ENCODE measurements around the gene CCDC59.

CCDC59 gene

GRCh38 chr12:82400819-82401218 is 42.6 kb upstream of the CCDC59 start:
- ChIA-PET POLR2A (no interaction called here), CTCF (interaction anchor here (1.1 kb wide), 1 partner anchor 11 kb away, joined by 3 read pairs; no protein-coding TSS in a partner anchor)
- TF ChIP-seq, protein P1, sequence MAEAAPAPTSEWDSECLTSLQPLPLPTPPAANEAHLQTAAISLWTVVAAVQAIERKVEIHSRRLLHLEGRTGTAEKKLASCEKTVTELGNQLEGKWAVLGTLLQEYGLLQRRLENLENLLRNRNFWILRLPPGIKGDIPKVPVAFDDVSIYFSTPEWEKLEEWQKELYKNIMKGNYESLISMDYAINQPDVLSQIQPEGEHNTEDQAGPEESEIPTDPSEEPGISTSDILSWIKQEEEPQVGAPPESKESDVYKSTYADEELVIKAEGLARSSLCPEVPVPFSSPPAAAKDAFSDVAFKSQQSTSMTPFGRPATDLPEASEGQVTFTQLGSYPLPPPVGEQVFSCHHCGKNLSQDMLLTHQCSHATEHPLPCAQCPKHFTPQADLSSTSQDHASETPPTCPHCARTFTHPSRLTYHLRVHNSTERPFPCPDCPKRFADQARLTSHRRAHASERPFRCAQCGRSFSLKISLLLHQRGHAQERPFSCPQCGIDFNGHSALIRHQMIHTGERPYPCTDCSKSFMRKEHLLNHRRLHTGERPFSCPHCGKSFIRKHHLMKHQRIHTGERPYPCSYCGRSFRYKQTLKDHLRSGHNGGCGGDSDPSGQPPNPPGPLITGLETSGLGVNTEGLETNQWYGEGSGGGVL (tag by site-specific recombination; IDR thresholded peaks at IDR 0.05) = no peak
- TF ChIP-seq ZNF664 (tag by site-specific recombination; IDR thresholded peaks at IDR 0.05) (no peak), ZFP41 (tag by site-specific recombination; IDR thresholded peaks at IDR 0.05; ENCODE audit: borderline replicate concordance) (no peak), HOXA7 (CRISPR knock-in tag; IDR thresholded peaks at IDR 0.05; ENCODE audit: borderline replicate concordance) (no peak), ZNF530 (tag by site-specific recombination; IDR thresholded peaks at IDR 0.05; ENCODE audit: low read depth) (no peak), ZBTB48 (tag by site-specific recombination; IDR thresholded peaks at IDR 0.05) (no peak)
- TF ChIP-seq, protein P2, sequence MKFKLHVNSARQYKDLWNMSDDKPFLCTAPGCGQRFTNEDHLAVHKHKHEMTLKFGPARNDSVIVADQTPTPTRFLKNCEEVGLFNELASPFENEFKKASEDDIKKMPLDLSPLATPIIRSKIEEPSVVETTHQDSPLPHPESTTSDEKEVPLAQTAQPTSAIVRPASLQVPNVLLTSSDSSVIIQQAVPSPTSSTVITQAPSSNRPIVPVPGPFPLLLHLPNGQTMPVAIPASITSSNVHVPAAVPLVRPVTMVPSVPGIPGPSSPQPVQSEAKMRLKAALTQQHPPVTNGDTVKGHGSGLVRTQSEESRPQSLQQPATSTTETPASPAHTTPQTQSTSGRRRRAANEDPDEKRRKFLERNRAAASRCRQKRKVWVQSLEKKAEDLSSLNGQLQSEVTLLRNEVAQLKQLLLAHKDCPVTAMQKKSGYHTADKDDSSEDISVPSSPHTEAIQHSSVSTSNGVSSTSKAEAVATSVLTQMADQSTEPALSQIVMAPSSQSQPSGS (tag by site-specific recombination; IDR thresholded peaks at IDR 0.05; ENCODE audit: low read depth) = peak; percentile 79
- TF ChIP-seq, protein P3, sequence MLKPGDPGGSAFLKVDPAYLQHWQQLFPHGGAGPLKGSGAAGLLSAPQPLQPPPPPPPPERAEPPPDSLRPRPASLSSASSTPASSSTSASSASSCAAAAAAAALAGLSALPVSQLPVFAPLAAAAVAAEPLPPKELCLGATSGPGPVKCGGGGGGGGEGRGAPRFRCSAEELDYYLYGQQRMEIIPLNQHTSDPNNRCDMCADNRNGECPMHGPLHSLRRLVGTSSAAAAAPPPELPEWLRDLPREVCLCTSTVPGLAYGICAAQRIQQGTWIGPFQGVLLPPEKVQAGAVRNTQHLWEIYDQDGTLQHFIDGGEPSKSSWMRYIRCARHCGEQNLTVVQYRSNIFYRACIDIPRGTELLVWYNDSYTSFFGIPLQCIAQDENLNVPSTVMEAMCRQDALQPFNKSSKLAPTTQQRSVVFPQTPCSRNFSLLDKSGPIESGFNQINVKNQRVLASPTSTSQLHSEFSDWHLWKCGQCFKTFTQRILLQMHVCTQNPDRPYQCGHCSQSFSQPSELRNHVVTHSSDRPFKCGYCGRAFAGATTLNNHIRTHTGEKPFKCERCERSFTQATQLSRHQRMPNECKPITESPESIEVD (tag by site-specific recombination; IDR thresholded peaks at IDR 0.05) = peak; percentile 36; the same call in 1 of the 2 replicates
- H3K9me3 ChIP-seq (ENCODE audit: control insufficient read depth, insufficient read depth, low read depth, low read length) = no peaks in the 10 kb centered on the region
- no peak overlapping the region for H3K27ac ChIP-seq (ENCODE audit: extremely low read depth, low read depth, low read length)
- H3K4me1 ChIP-seq (ENCODE audit: control insufficient read depth, insufficient read depth, low read length) = no peaks in the 10 kb centered on the region
- no peaks in the 10 kb centered on the region for H3K36me3 ChIP-seq (ENCODE audit: control insufficient read depth in 2 of 2, insufficient read depth in 1 of 2, low read length in 2 of 2)
- no peak overlapping the region for H3K4me3 ChIP-seq (ENCODE audit: low read depth, low read length)

- CTCF ChIA-PET = no interaction called here
- no peaks in the 10 kb centered on the region for H3K4me1 ChIP-seq (ENCODE audit: control insufficient read depth, insufficient read depth, low read length)
- H3K27ac ChIP-seq (ENCODE audit: extremely low read depth, low read depth, low read length) = no peak overlapping the region
- TF ChIP-seq, protein P4, sequence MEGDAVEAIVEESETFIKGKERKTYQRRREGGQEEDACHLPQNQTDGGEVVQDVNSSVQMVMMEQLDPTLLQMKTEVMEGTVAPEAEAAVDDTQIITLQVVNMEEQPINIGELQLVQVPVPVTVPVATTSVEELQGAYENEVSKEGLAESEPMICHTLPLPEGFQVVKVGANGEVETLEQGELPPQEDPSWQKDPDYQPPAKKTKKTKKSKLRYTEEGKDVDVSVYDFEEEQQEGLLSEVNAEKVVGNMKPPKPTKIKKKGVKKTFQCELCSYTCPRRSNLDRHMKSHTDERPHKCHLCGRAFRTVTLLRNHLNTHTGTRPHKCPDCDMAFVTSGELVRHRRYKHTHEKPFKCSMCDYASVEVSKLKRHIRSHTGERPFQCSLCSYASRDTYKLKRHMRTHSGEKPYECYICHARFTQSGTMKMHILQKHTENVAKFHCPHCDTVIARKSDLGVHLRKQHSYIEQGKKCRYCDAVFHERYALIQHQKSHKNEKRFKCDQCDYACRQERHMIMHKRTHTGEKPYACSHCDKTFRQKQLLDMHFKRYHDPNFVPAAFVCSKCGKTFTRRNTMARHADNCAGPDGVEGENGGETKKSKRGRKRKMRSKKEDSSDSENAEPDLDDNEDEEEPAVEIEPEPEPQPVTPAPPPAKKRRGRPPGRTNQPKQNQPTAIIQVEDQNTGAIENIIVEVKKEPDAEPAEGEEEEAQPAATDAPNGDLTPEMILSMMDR (tag by site-specific recombination; IDR thresholded peaks at IDR 0.05) = no peak
- TF ChIP-seq ZNF184 (tag by site-specific recombination; IDR thresholded peaks at IDR 0.05) (no peak), ZNF24 (tag by site-specific recombination; IDR thresholded peaks at IDR 0.05) (no peak), ZNF26 (tag by site-specific recombination; IDR thresholded peaks at IDR 0.05) (no peak), FEZF1 (tag by site-specific recombination; IDR thresholded peaks at IDR 0.05) (no peak), ZBTB6 (tag by site-specific recombination; IDR thresholded peaks at IDR 0.05) (no peak), YY2 (tag by site-specific recombination; IDR thresholded peaks at IDR 0.05) (no peak)
- TF ChIP-seq, protein P5, sequence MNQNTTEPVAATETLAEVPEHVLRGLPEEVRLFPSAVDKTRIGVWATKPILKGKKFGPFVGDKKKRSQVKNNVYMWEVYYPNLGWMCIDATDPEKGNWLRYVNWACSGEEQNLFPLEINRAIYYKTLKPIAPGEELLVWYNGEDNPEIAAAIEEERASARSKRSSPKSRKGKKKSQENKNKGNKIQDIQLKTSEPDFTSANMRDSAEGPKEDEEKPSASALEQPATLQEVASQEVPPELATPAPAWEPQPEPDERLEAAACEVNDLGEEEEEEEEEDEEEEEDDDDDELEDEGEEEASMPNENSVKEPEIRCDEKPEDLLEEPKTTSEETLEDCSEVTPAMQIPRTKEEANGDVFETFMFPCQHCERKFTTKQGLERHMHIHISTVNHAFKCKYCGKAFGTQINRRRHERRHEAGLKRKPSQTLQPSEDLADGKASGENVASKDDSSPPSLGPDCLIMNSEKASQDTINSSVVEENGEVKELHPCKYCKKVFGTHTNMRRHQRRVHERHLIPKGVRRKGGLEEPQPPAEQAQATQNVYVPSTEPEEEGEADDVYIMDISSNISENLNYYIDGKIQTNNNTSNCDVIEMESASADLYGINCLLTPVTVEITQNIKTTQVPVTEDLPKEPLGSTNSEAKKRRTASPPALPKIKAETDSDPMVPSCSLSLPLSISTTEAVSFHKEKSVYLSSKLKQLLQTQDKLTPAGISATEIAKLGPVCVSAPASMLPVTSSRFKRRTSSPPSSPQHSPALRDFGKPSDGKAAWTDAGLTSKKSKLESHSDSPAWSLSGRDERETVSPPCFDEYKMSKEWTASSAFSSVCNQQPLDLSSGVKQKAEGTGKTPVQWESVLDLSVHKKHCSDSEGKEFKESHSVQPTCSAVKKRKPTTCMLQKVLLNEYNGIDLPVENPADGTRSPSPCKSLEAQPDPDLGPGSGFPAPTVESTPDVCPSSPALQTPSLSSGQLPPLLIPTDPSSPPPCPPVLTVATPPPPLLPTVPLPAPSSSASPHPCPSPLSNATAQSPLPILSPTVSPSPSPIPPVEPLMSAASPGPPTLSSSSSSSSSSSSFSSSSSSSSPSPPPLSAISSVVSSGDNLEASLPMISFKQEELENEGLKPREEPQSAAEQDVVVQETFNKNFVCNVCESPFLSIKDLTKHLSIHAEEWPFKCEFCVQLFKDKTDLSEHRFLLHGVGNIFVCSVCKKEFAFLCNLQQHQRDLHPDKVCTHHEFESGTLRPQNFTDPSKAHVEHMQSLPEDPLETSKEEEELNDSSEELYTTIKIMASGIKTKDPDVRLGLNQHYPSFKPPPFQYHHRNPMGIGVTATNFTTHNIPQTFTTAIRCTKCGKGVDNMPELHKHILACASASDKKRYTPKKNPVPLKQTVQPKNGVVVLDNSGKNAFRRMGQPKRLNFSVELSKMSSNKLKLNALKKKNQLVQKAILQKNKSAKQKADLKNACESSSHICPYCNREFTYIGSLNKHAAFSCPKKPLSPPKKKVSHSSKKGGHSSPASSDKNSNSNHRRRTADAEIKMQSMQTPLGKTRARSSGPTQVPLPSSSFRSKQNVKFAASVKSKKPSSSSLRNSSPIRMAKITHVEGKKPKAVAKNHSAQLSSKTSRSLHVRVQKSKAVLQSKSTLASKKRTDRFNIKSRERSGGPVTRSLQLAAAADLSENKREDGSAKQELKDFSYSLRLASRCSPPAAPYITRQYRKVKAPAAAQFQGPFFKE (tag by site-specific recombination; IDR thresholded peaks at IDR 0.05; ENCODE audit: borderline replicate concordance) = no peak
- TF ChIP-seq, protein P6, sequence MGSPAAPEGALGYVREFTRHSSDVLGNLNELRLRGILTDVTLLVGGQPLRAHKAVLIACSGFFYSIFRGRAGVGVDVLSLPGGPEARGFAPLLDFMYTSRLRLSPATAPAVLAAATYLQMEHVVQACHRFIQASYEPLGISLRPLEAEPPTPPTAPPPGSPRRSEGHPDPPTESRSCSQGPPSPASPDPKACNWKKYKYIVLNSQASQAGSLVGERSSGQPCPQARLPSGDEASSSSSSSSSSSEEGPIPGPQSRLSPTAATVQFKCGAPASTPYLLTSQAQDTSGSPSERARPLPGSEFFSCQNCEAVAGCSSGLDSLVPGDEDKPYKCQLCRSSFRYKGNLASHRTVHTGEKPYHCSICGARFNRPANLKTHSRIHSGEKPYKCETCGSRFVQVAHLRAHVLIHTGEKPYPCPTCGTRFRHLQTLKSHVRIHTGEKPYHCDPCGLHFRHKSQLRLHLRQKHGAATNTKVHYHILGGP (tag by site-specific recombination; IDR thresholded peaks at IDR 0.05) = no peak
- no peaks in the 10 kb centered on the region for H3K9me3 ChIP-seq (ENCODE audit: control insufficient read depth, insufficient read depth, low read depth, low read length)
- no peak overlapping the region for H3K4me3 ChIP-seq (ENCODE audit: low read depth, low read length)
- POLR2A ChIA-PET = no interaction called here
- no peaks in the 10 kb centered on the region for H3K36me3 ChIP-seq (ENCODE audit: control insufficient read depth in 2 of 2, insufficient read depth in 1 of 2, low read length in 2 of 2)
Observed at GRCh38 chr12:82398879-82399278, 40.7 kb upstream of the CCDC59 start.
